AG04449 (cell line): Measurements from ENCODE around the gene CELF1.

Experiments used
- CTCF ChIA-PET: fragments of 350-600 bp; formaldehyde crosslinking; extraction: SDS; loops from one replicate; lab custom pipeline; 2021; ENCODE audit warnings: antibody characterized with exemption; lab: Yijun Ruan, JAX
- POLR2A ChIA-PET: fragments of 400-600, 350-600 bp; formaldehyde crosslinking; extraction: SDS; loops from one replicate; lab custom pipeline; 2020; ENCODE audit warnings: antibody characterized with exemption, inconsistent platforms; lab: Yijun Ruan, JAX
- DNase-seq: peaks from one replicate; pipeline ENCODE4 v3.0.0-alpha.2; 2010; ENCODE audit warnings: low read depth, low spot score
- H3K4me3 ChIP-seq: 2 replicates; pipeline ENCODE4 v1.5.1; 2011; ENCODE audit warnings: low read depth, mild to moderate bottlenecking, control low read depth, low read length
- TF ChIP-seq, protein P1 (sequence below): IDR thresholded peaks from one replicate; pipeline ENCODE4 v1.5.1; 2011; ENCODE audit warnings: mild to moderate bottlenecking, moderate library complexity, low read length, control low read depth, inconsistent platforms; ENCODE audit not compliant: insufficient read depth; ENCODE audit errors: missing control alignments

The CELF1 gene

DNA sequence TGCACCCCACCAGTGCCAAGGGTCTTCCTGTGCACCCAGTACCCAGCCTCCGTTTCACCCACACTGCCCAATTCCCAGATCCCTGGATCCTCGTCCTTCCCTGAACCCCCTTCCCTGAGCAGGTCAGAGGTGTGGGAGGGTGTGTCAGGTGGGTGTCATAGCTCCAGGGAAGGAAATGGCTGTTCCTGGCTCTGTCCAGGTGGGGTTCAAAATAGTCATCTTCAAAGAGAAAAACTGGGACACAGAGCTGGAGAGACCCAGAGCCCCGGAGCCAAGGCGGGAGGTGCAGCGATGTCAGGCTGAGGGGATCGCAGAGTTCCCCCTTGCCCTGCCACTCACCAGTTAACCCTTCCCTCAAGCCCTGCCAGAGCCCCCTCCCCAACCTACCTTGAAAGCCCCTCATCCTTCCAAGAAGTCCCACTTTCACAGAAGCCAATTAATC, 40.6 kb upstream of the CELF1 start:
- TF ChIP-seq, protein P1, sequence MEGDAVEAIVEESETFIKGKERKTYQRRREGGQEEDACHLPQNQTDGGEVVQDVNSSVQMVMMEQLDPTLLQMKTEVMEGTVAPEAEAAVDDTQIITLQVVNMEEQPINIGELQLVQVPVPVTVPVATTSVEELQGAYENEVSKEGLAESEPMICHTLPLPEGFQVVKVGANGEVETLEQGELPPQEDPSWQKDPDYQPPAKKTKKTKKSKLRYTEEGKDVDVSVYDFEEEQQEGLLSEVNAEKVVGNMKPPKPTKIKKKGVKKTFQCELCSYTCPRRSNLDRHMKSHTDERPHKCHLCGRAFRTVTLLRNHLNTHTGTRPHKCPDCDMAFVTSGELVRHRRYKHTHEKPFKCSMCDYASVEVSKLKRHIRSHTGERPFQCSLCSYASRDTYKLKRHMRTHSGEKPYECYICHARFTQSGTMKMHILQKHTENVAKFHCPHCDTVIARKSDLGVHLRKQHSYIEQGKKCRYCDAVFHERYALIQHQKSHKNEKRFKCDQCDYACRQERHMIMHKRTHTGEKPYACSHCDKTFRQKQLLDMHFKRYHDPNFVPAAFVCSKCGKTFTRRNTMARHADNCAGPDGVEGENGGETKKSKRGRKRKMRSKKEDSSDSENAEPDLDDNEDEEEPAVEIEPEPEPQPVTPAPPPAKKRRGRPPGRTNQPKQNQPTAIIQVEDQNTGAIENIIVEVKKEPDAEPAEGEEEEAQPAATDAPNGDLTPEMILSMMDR = no peak

DNA sequence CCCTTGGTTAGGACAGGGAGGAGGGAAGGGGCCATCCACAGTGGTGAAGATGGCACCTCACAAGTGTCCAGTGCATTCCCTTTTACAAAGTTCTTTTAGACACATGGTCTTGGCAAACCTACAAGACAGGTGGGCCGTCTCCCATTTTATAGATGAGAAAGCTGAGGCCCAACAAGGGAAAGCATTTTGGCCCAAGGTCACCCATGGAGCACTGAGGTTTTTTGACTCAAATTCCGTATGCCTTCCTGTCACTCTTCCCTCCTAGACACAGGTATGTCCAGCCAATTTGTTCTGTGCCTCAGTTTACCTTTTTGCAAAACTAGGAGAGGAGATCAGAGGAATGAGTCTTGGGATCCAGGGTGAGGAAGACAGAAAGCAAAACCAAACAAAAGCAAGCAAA, 40.0 kb upstream of the CELF1 start:
- ChIA-PET POLR2A (no interaction called here), CTCF (interaction anchor here (1.6 to 2.0 kb wide), 2 partner anchors 39 to 181 kb away, joined by 5 to 6 read pairs; no protein-coding TSS in a partner anchor)
- TF ChIP-seq, protein P1 = no peak
- no peak for DNase-seq
- no peak overlapping the region for H3K4me3 ChIP-seq

More for the DNA sequence above, 40.6 kb upstream of the CELF1 start:
- ChIA-PET POLR2A (no interaction called here), CTCF (interaction anchor here (2.0 to 2.7 kb wide), 2 partner anchors 12 to 182 kb away, joined by 5 to 7 read pairs; no protein-coding TSS in a partner anchor)
- no peak for DNase-seq
- H3K4me3 ChIP-seq = no peak overlapping the region

DNA sequence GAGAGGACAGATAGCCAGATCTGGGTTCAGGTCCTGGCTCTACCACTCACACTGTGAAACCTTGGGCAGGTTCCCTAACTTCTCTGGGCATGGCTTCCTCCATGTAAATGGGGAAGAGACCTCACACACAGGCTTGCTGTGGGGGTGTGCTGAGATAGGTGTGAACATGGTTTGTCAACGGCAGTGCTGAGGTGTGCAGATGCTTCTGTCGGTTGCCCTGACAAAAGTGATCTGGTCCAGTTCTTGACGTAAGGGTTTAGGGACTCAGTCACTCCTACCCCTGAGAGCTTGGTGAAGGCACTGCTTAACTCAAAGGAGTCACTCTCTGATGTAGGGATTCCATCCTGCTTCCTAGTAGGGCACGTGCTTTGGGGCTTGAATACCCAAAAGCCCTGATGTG, 39.3 kb upstream of the CELF1 start:
- CTCF ChIA-PET = interaction anchor here (1.6 to 2.0 kb wide), 2 partner anchors 39 to 181 kb away, joined by 5 to 6 read pairs; no protein-coding TSS in a partner anchor
- POLR2A ChIA-PET = no interaction called here
- TF ChIP-seq, protein P1 = no peak
- DNase-seq = no peak
- H3K4me3 ChIP-seq = no peak overlapping the region

DNA sequence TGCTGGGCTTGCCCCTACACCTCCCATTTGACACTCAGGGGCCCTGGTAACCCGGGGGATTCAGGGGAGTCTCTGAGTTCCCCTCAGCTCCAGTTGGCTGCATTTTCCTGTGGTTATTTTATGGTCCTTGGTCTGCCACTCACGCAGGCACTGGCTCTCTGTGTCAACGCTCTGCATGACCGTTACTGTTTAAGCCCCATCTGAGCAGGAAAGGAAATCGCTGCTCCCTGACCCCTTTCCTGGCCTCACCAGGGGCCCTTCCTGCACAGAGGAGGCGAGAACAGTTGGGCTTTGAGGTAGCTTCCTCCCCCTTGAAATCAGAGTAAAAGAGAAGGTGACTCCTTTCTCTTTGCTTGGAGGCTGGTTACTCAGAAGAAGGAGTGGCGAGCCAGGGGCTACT, 38.8 kb upstream of the CELF1 start:
- no peak for DNase-seq
- ChIA-PET CTCF (interaction anchor here (1.6 to 2.0 kb wide), 2 partner anchors 38 to 180 kb away, joined by 5 to 6 read pairs; no protein-coding TSS in a partner anchor), POLR2A (no interaction called here)
- TF ChIP-seq, protein P1 = no peak
- no peak overlapping the region for H3K4me3 ChIP-seq

DNA sequence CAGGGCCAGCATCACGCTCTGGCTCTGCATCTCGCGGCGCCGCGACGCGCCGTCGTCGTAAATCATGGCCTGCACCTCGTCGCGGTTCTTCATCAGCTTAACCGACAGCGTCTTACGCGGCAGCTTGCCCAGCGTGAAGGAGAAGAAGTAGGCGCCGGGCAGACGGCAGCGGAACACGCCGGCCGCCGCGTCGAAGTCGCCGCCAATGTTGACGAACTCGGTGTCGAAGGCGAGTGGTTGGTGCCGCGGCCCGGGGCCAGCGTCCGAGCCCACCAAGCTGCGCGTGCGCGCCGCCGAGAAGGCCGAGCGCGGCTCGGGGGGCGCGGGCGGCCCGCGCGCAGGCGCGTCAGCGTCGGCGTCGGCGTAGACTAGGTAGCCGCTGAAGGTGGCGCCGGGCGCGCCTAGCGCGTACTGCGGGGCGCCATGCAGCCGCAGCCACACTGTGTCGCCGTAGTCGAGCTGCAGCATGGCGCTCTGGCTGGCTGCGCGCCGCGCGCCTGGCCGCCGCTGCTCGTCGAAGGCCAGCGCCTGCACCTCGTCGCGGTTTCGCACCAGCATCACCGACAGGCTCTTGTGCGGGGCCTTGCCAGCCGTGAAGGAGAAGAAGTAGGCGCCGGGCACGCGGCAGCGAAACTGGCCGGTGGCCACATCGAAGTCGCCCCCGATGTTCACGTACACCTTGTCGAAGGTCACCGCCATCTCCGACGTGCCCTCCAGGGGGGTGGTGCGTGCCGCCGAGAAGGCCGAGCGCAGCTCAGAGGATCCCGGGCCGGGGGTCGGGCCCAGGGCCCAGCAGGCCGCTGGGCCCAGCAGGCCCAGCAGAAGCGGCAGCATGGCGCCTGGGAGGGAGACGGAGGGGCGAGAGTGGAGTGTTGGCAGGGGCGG, 37.3 kb upstream of the CELF1 start:
- H3K4me3 ChIP-seq = peak overlapping the region; percentile 40
- TF ChIP-seq, protein P1 = no peak
- CTCF ChIA-PET = no interaction called here
- no peak for DNase-seq
- POLR2A ChIA-PET = interaction anchor here (0.8 kb wide), 1 partner anchor 17 kb away, joined by 3 read pairs; no protein-coding TSS in a partner anchor

DNA sequence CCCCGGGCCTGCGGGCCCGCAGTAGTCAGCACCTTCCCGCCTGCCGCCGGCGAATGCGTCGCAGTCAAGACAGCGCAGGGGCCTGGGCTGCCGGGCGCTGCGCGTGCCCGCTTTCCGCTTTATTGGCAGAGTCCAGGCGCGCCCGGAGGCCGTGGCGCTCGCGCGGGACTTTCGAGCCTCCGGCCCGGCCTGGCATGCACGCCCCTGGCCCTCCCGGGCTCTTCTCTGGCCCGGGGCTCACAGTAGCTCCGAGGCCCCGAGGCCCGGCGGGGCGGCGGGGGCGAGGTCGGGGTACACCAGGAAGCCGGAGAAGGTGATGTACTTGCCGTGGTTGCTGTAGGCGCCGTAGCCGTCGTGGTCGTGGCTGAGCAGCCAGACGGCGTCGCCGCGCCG, 36.6 kb upstream of the CELF1 start:
- CTCF ChIA-PET = no interaction called here

More for the DNA sequence above, 36.6 kb upstream of the CELF1 start:
- POLR2A ChIA-PET = interaction anchor here (0.8 kb wide), 1 partner anchor 17 kb away, joined by 3 read pairs; no protein-coding TSS in a partner anchor
- DNase-seq = no peak
- peak overlapping the region; percentile 40 for H3K4me3 ChIP-seq
- TF ChIP-seq, protein P1 = no peak
